Renal pelvis (tissue), 4 donors: ENCODE data around the gene FLT1. TPM values are rescaled to one million over a fixed set of nuclear protein-coding genes. Genes with fewer than 3 reads are reported as not detected.

Experiments used
- DNase-seq: peaks from one replicate; pipeline ENCODE4 v3.0.0-alpha.2; 2013
- polyA plus RNA-seq, 3 donors: library from polyadenylated mRNA; unstranded; fragments of 120-200 nt; gene quantifications; one replicate each; pipeline ENCODE4 v1.2.1, GENCODE V29; 2013; ENCODE audit not compliant: insufficient read length in 3 of 3

FLT1 gene
- polyA plus RNA-seq, 3 donors: 34.4 to 37.2 (median 35.1) TPM

DNA sequence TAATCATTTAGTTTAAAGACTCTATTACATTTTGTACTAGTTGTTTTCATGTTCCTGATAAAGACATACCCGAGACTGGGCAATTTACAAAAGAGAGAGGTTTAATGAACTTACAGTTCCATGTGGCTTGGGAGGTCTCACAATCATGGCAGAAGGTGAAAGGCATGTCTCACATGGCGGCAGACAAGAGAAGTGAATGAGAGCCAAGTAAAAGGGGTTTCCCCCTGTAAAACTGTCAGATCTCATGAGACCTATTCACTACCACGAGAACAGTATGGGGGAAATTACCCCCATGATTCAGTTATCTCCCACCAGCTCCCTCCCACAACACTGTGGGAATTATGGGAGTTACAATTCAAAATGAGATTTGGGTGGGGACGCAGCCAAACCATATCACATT is 227.4 kb downstream of the FLT1 start:
- no peak for DNase-seq

DNA sequence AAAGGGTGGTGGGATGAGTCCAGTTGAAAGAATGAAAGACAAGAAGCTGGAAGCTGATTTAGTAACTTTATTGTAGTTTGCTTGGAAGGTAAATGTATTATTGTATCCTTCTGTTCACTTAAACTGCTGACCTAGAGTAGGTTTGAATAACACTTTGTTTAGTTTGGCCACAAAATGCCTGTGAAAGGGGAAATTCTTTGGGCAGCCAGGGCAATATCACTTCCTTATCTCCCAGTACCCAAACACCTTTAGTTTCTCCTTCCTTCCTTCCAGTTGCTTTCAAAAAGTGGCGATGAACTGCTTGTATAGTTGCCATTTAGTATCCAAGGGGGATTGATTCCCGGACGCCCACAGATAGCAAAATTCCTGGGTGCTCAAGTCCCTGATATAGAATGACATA is 236.5 kb downstream of the FLT1 start:
- DNase-seq: no peak

DNA sequence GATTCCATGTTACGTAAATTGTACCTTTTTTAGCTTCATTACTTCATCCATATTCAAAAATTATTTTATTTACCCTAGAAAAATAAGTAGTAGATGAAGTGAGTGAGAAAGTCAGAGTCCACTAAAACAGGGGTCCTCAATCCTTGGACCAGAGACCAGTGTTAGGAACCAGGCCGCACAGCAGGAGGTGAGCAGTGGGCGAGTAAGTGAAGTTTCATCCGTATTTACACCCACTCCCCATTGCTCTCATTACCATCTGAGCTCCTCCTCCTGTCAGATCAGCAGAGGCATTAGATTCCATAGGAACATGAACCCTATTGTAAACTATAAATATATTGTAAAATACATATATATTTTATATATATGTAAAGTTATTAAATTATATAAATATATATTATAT is 237.6 kb downstream of the FLT1 start:
- no peak for DNase-seq

DNA sequence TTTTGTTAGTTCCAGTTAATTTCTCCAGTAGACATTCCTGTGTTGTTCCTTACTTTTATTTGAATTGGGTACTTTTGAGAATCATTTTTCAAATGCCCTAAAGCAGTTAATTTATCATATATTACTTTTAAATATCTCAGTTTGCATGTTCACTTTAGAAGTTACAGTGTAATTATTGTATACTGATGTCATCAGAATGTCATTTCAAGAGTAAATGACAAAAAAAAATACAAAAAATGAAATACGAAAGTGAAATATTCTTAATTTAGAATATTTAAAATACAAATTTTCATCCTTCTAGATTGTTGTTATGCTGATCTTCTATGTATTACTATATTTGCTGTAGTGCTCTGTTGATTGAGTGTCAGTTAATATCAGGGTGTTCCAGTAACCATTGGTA is 242.4 kb downstream of the FLT1 start:
- DNase-seq: no peak

DNA sequence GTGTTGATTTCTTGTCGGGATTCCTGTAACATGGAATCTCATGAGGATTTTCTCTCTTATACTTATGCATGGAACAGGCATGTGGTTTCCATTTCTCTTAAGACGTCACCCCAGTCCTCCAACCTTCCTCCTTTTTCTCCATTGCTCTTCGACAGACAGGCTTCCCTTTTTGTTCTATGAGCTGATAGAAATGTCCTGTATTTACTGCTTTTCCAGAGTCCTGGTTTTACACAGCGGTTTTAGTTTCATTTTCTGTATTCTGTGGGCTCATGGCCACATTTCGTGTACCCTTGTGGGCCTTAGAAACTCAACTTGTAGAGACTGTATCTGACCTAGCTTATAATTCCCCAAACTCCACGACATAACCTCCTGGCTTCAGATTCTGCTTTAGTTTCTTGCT is 243.5 kb downstream of the FLT1 start:
- DNase-seq: no peak

DNA sequence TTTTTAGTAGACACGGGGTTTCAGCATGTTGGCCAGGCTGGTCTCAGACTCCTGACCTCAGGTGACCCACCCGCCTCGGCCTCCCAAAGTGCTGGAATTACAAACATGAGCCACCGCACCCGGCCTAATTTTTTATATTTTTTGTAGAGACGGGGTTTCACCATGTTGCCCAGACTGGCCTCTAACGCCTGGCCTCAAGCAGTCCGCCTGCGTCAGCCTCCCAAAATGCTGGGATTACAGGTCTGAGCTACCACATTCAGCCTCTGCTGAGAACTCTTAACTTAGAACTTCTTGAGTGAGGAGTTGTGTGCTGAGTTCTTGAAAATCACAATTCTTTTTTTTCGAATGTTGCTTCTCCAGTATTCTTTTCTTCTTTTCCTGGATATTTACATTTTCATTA is 244.4 kb downstream of the FLT1 start:
- no peak for DNase-seq

Other genes starting within 250 kb of the FLT1 start
- 10 to 100 TPM; 81.5 to 90.7 (median 82.6) TPM for gene POMP, start 164.0 kb upstream of the FLT1 start, polyA plus RNA-seq
- gene SLC46A3, start 223.8 kb upstream of the FLT1 start, polyA plus RNA-seq: 1 to 10 TPM; 2.6 to 3.1 (median 2.7) TPM